MCF 10A (cell line): ENCODE measurements around the gene LRRC2. TPM values are rescaled to one million over a fixed set of nuclear protein-coding genes. Genes with fewer than 3 reads are reported as not detected.

Source experiments
- BruUV-seq: library from RNA; stranded (reverse); fragments of 400-500 nt; replicated peaks from 2 replicates; lab custom pipeline; 2021; lab: Mats Ljungman, UMichigan
- CTCF ChIA-PET: fragments of 300-600 bp; sonication (Branson Sonifier 250); formaldehyde crosslinking; extraction: SDS; loops from one replicate; lab custom pipeline; 2021; ENCODE audit warnings: antibody characterized with exemption, inconsistent platforms; lab: Yijun Ruan, JAX
- POLR2A ChIA-PET: fragments of 300-600, 350-650 bp; sonication (Branson Sonifier 250); formaldehyde crosslinking; extraction: SDS; loops from one replicate; lab custom pipeline; 2020; ENCODE audit warnings: antibody characterized with exemption, inconsistent platforms; lab: Yijun Ruan, JAX
- DNase-seq: peaks from one replicate; pipeline ENCODE4 v3.0.0-alpha.2; 2018; ENCODE audit not compliant: unreplicated experiment
- H3K27ac Mint-ChIP-seq: one replicate; pipeline ENCODE4 v1.8.0; 2022; ENCODE audit warnings: mild to moderate bottlenecking, low read depth, mixed read lengths; ENCODE audit not compliant: unreplicated experiment
- H3K27me3 Mint-ChIP-seq: one replicate; pipeline ENCODE4 v1.8.0; 2022; ENCODE audit warnings: mixed read lengths; ENCODE audit not compliant: insufficient read depth, unreplicated experiment
- H3K36me3 Mint-ChIP-seq: one replicate; pipeline ENCODE4 v1.8.0; 2022; ENCODE audit warnings: mild to moderate bottlenecking, moderate library complexity, mixed read lengths; ENCODE audit not compliant: insufficient read depth, unreplicated experiment
- H3K4me1 Mint-ChIP-seq: one replicate; pipeline ENCODE4 v1.8.0; 2022; ENCODE audit warnings: mixed read lengths; ENCODE audit not compliant: insufficient read depth, unreplicated experiment
- H3K4me3 Mint-ChIP-seq: one replicate; pipeline ENCODE4 v1.8.0; 2022; ENCODE audit warnings: mild to moderate bottlenecking, moderate library complexity, mixed read lengths; ENCODE audit not compliant: unreplicated experiment
- H3K9me3 Mint-ChIP-seq: one replicate; pipeline ENCODE4 v1.8.0; 2022; ENCODE audit warnings: mixed read lengths; ENCODE audit not compliant: unreplicated experiment
- CTCF ChIP-seq: fragments of 200-600 bp; IDR thresholded peaks from one replicate; pipeline ENCODE4 v1.8.0; 2022; ENCODE audit warnings: antibody characterized with exemption, mild to moderate bottlenecking; ENCODE audit not compliant: unreplicated experiment
- intact Hi-C: fragments of 100-400 bp; cut with micrococcal nuclease; formaldehyde crosslinking; loops from 2 replicates; pipeline ENCODE4 v1.14.1; 2022
- total RNA-seq: library from RNA; stranded (reverse); gene quantifications from 2 replicates; pipeline ENCODE4 v1.2.3, GENCODE V29; 2022

LRRC2 gene
- total RNA-seq, 1 experiment from 2014 or later: not detected

GRCh38 chr3:46559091-46559704, 6.9 kb downstream of the LRRC2 start:
- peaks cover 31% of the 10 kb centered on the region for H3K9me3 Mint-ChIP-seq
- no peaks in the 10 kb centered on the region for H3K27me3 Mint-ChIP-seq
- ChIA-PET CTCF (interaction anchor here (0.6 to 6.0 kb wide), 7 partner anchors 43 to 109 kb away, joined by 3 to 71 read pairs (median 3); no protein-coding TSS in a partner anchor), POLR2A (no interaction called here)
- H3K4me1 Mint-ChIP-seq: peaks cover 16% of the 10 kb centered on the region
- H3K4me3 Mint-ChIP-seq: no peak overlapping the region
- intact Hi-C loops: loop anchor here (10.0 kb wide), 1 partner anchor 474 kb away; no protein-coding TSS in a partner anchor
- BruUV-seq: no TSS peak
- peak overlapping the region; percentile 1 for H3K27ac Mint-ChIP-seq
- no peak for DNase-seq
- H3K36me3 Mint-ChIP-seq: no peaks in the 10 kb centered on the region
- TF ChIP-seq CTCF: no peak

- Mint-ChIP-seq H3K36me3 (no peaks in the 10 kb centered on the region), H3K4me1 (peaks cover 16% of the 10 kb centered on the region), H3K4me3 (no peak overlapping the region), H3K9me3 (peaks cover 31% of the 10 kb centered on the region), H3K27ac (peak overlapping the region; percentile 88), H3K27me3 (no peaks in the 10 kb centered on the region)
- DNase-seq: peak; percentile 84
- ChIA-PET POLR2A (interaction anchor here (0.6 to 1.4 kb wide), 2 partner anchors 56 to 69 kb away, joined by 3 to 10 read pairs; no protein-coding TSS in a partner anchor), CTCF (interaction anchor here (0.7 to 6.0 kb wide), 13 partner anchors 9 to 342 kb away, joined by 3 to 71 read pairs (median 3); no protein-coding TSS in a partner anchor)
- peak; percentile 83 for TF ChIP-seq CTCF
- intact Hi-C loops: loop anchor here (1.0 to 10.0 kb wide), 3 partner anchors 70 to 474 kb away; no protein-coding TSS in a partner anchor
- BruUV-seq: no TSS peak
These were observed 7.7 kb downstream of the LRRC2 start for GRCh38 chr3:46558184-46559043.

GRCh38 chr3:46557814-46558183, 8.3 kb downstream of the LRRC2 start:
- TF ChIP-seq CTCF: no peak
- Mint-ChIP-seq H3K4me3 (no peak overlapping the region), H3K36me3 (no peaks in the 10 kb centered on the region), H3K9me3 (peaks cover 25% of the 10 kb centered on the region), H3K27me3 (no peaks in the 10 kb centered on the region), H3K27ac (peak overlapping the region; percentile 88), H3K4me1 (peaks cover 16% of the 10 kb centered on the region)
- no TSS peak for BruUV-seq
- intact Hi-C loops: loop anchor here (1.0 to 10.0 kb wide), 4 partner anchors 40 to 473 kb away; no protein-coding TSS in a partner anchor
- CTCF ChIA-PET: interaction anchor here (0.7 to 6.0 kb wide), 8 partner anchors 9 to 76 kb away, joined by 3 to 71 read pairs (median 3); no protein-coding TSS in a partner anchor
- DNase-seq: no peak
- POLR2A ChIA-PET: interaction anchor here (0.6 to 1.4 kb wide), 2 partner anchors 57 to 68 kb away, joined by 3 to 10 read pairs; no protein-coding TSS in a partner anchor
